ENCODE results near the gene RCN2.

DNA sequence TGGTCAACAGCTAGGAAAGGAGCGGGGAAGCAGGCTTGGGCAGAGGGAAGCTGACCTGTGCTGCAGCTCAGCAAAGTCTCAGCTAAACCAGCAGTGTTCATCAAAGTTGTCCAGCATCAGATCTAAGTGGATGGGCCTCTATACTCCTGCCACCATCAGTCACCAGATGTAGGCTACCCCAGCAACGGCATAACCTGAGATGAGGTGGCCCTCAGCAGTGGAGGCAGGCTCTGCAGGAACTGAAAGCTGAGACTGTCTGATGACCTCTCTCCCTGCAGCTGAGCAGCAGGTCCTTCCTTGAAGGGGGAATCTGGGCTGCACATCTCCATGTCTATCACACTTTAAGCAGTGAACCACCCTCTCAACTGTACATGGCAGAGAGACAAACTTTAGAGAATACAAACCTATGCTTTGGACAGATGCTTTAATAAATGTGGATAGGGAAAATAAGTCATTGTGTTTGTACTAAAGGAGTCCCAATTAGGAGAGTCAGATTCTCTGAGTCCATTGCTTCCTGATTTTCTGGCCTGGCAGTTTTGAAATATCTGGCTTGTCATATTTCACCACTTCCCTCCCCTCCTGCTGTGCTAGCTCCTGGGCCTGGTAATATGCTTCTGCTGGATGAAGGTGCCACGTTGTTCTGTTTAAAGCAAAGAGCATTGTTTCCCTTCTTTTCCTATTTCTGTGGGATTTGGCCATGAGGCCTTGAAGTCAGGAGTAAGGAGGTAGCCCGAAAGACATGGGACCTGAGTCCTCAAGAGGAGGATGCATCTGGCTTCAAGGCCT lies 52.2 kb downstream of the RCN2 start:
- no peak for TF ChIP-seq POLR2A (IDR thresholded peaks at IDR 0.05; ENCODE audit: low read depth, low read length)
- TF ChIP-seq POLR2AphosphoS5 (IDR thresholded peaks at IDR 0.05; ENCODE audit: low read depth, low read length) = no peak

Measured in GM12892 (cell line).